GM19397 (cell line): ENCODE results near the gene DNAAF8.

Source experiments
- ATAC-seq: cut with Tn5 transposase; IDR thresholded peaks from one replicate; pipeline ENCODE4 v1.9.1; 2021; ENCODE audit warnings: mild to moderate bottlenecking, moderate library complexity; ENCODE audit not compliant: unreplicated experiment

Gene DNAAF8

DNA sequence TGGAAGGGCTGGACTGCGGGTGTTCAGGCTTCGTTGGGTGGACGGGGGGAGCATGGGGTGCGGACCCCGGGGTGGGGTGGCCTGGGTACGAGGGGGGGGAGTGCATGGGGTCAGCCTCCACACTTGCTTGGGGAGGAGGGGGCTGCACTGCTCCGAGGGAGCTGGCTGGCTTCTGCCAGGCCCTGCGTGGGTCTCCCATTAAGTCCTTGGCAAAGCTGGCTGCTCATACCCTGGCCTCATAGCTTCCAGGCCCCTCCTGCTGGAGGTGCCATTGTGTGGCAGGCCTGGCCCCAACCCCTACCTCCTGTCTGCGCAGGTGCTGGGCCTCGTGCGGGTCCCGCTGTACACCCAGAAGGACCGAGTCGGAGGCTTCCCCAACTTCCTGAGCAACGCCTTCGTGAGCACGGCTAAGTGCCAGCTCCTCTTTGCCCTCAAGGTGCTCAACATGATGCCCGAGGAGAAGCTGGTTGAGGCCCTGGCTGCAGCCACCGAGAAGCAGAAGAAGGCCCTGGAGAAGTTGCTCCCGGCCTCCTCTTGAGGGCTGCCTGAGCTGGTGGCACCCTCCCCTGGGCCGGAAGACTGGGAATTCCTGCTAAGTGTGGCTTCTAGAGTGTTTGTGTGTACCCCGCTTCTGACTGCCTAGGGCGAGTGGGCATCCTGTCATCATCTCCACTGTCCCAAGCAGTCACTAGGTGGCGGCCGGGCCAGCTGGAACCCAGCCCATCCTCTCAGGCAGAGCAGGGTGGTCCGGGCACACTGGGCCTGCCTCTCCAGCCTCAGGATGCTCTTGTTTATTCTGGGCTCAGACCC is 39.5 kb upstream of the DNAAF8 start:
- ATAC-seq, result no peak

DNA sequence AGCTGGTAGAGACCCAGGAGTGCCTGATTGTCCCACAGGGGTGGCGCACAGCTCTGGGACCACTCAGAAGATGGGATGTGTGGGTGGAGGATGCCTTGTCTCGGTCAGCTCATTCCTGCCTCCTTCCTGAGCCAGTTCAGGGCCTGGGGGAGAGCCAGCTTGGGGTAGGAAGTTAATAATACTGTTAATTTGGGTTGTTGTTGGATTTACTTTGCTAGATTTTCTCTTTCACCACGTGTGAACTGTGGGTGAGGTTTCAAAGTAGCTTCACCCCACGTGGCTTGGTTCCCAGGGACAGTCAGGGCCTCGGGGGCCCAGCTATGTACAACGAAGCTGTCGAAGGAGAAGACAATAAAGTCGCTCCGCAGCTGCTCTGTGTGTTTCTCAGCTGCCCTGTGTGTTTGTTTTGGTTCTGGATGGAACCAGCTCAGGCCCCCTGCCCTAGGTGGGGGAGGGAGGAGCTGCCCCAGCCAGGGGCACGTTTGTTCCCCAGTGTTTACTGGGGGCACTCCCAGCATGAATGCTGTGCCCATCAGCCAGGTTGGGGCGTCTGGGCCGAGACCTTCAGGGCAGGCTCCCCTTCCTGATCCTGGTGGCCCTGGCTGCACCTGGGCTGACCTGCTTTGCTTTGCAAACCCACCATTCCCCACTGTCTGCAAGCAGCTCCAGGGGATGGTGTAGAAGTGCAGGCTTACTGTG is 38.7 kb upstream of the DNAAF8 start:
- no peak for ATAC-seq

DNA sequence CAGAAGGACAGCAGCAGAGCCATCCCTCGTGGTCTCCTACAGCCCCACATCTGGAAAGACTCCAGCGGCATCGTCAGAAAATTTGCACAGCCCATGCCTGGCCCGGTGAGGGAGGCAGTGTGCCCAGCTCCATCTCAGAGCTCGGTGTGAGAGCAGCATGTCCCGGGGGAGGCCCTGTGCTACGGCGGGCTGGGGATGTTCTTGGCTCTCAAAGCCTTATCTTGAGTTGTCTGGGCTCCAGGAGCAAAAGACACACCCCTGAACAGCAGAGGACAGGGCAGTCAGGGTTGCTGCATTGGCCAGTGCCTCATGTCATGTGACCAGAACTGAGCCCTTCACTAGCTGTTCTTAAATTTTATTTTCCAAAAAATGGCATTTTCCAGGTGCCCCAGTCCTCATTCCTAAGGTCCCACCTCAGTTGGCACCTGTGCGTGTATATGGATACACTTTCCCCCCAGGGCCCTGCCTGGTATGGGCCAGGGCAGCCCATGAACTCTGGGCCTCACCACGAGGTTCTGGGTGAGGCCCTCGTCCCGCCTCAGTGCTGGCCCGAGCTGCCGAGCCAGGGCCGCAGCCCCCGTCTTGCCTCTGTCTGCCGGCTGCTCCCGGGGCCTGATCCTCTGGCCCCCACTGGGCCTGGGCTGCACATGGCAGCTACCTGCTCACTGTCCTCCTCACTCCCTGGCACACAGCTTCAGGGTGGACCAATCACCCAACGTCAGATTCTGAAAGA is 38.0 kb upstream of the DNAAF8 start:
- no peak for ATAC-seq

DNA sequence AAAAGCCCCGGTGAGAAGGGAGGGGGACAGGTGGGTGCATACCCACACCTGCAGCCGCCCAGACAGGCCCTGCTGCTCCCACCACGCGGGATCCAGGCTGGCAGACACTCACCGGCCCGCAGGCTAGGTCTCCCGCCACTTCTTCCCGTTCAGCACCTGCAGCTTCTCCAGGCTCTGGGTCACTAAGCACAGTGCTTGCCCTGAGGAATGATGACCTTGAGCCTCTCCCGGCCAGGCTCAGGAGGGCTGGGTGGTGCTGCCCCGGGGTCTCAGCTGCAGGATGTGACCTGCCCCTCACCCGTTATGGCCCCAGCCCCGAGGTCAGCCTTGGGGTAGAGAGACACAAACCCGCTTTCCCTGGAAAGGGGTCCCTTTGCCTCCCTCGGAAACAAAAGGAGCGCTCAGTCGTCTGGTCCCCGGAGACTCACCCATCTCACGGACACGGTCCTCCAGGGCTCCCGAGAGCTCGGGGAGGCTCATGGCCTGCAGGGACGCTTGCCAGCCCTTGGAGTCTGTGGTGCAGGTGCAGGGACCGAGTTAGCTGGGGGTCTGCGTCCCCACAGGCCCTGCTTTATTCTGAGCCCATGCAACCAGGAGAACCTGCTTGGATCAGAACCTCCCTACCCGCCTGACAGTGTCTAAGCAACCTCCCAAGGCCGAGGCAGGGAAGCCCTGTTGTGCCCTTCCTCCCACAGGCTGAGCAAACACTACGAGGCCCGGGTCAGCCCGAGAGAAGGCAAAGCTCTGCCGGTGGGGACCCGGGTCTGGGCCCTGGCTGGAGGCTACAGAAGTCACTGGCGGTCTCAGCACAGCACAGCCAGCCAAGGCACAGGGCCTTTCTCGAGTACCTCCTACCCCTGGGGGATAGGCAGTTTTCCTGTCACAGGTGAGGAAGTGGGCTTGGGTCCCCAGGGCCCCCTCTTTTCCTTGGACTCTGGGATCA is 37.2 kb upstream of the DNAAF8 start:
- ATAC-seq, result no peak

DNA sequence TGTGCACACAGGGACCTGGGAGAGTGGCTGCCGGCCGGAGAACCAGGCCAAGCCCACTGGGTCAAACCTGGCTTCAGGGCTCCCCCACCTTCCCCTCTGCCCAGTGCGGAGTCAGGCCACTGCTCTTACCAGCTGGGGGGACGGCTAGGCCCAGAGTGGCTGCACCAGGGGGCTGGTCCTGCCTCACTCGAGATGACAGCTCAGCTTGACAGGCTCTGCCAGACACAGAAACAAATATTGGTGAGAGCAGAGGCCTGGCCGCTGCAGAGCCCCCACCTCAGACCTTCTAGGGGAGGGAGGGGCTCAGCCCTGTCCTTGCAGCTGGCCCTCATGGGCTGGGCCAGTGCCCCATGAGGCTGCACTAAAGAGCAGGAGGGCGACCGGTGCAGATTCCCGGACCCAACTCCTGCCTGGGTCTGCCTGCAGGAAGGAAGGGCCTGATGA is 36.5 kb upstream of the DNAAF8 start:
- ATAC-seq, result no peak

DNA sequence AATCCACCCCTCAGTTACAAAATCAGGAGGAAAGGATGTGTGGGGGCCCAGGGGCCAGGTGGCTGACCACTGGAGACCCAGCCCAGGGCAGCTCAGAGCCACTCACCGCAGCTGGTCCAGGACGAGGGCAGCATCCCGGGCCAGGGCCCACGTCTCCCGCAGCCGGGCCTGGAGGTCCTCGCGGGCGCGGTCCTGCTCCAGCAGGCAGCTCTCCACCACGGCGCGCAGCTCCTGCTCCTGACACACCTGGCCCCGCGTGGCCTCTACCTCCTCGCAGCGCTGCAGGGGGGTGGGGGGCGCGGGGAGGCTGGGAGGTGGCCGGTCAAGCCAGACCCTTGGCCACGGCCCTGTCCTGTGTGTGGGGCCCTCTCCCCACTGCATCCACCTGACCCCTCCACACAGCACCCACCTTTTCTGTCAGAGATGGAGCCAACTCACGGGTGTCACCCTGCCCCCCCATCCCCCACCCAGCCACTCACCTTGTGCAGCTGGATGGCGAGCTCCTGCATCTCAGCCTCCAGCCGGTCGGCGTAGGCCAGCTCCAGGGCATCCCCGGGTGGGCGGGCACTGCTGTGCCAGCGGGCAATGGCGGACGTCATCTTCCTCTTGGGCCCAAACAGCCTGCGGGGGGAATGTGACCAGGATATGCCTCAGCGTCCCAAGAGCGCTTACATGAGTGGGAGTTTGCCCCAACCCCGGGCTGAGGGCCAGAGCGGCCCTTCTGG is 35.9 kb upstream of the DNAAF8 start:
- no peak for ATAC-seq

DNA sequence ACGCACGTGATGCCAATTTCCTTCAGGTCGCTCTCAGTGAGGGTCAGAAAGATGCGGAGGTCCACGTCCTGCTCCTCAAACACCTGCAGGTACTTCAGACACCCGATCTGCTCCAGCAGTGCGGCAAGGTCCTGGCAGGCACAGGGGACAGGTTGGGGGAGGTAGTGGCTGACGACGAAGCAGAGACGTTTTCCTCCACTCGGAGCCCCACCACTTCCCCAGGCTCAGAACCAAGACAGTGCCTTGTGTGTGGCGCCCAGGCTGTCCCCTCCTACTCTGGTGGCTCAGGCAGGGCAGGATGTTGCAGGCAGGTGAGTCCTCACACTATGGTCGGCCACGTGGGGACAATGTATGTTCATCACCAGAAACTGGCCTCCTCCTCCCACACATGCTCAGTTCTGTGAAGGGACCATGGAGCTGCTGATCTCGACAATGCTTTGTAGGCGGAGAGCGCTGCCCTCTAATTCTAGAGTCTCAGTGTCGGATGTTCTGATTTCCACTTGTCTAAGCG is 35.2 kb upstream of the DNAAF8 start:
- no peak for ATAC-seq

DNA sequence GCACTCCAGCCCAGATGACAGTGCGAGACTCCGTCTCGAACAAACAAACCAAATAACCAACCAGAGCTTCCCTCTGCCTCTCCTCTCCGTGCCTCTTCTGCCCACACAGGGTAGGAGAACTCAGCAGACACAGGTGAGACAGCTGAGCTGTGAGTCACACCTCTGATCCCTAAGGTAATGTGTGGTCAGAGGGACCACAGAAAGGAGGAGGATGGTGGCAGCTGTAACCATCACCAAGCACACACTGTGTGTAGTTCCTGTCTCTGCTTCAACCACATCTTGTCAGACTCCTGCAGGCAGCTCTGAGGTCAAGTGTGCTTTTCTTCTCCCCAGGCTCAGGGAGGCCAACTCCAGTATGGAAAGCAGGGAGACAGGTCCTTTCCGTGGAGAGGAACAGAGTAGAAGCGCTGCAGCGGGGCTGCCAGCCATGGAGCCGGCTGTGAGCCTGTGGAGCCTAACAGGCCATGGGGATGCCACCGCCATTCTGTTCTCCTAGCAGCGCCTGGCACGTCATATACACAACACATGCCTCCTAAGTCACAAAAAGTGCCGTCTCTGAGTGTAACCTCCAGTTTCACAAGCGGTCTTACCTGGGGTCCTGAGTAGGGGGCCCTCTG is 33.8 kb upstream of the DNAAF8 start:
- ATAC-seq, result no peak

DNA sequence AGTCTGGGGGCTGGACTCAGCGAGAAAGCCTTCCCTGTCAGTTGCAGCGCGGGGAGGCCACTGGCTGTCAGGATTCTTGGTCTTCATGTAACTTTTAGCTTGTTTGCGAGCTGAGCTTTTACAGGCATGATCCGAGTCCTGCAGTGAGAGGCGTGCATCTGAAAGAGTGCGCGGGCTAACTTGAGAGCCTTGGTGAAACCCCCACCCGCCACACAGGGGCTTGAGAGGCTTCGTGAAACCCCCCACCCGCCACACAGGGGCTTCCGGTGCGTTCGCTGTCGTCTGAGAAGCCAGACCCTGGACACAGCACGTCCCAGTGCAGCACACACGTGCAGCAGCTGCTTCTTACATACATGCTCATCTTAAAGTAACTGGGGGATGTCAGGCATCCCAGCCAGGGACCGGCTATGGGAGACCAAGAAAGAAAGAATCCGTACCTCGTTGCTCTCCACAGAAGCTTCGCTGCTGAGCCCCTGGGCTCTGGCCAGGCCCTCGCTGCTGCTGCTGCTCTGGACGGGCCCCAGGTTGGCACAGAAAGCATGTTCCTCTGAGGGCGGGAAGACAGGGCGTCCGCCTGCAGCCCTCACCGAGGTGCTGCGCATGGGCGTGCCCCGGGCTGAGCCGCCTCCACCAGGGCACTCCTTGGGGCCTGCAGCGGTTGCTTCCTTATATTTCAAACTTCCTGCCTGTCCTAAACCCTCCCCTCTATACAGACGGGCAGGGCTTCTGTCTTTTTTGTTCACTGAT is 33.2 kb upstream of the DNAAF8 start:
- ATAC-seq, result no peak

DNA sequence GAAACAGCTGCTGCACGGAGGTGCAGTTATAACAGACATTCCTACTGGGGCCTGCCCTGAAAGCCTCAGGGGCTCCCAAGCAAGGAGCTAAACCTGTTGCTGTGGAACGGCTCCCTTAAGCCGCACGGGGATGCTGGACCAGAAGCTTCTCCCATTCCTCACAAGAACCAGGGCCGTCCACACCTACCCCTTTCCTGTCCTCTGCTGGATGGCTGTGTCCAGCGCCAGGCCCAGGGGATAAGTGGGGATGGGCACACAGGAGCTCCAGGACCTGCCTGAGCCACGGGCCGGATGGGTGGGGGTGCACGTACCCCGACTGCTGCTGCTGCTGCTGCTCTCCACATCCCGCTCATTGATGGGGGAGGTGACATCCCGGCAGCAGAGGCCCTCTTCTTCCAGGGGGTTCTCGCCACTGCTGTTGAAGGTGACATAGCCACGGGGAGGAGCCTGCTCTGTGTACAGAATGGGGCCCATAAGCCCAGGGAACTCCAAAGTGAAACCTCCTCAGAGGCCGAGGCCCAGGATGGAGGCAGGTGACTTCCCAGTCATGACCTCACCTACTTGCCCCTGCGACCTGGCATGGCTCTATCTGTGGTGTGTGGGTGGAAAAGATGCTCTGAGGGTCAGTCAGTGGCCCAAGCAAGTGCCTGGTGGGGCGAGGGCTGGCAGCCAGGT is 32.4 kb upstream of the DNAAF8 start:
- no peak for ATAC-seq

DNA sequence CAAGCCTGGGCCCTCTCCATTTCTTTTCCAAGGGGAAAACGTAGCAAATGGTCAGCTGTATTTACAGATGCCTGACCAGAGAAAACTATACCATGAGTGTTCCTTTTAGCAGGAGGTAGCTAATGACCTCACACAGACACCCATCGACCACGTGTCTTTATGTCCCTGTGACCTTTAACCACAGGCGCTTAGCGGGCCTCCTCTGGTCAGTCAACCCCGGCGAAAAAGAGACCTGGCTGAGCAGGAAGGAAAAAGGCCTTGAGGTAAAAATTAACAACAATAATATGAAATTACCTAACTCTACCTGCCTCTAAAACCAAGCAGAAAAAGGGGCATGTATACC is 31.9 kb upstream of the DNAAF8 start:
- no peak for ATAC-seq

DNA sequence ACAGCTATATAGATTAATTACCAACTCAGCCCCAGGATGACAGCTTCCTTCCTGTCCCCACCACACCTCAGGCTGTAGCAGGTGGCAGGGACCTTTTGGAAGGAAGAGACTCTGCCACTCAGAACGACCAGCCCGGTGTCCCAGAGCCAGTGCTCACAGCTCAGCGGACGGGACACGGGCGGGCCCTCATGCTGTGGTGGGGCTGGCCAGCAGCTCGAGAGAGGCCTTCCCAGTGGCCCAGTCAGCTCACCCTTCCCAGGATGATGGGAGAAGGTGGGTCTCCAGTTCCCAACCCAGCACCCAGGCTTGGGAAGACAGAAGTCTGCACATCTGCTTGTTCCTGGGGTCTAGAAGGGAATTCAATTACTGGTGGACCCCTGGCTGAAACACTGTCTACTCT is 30.4 kb upstream of the DNAAF8 start:
- no peak for ATAC-seq

DNA sequence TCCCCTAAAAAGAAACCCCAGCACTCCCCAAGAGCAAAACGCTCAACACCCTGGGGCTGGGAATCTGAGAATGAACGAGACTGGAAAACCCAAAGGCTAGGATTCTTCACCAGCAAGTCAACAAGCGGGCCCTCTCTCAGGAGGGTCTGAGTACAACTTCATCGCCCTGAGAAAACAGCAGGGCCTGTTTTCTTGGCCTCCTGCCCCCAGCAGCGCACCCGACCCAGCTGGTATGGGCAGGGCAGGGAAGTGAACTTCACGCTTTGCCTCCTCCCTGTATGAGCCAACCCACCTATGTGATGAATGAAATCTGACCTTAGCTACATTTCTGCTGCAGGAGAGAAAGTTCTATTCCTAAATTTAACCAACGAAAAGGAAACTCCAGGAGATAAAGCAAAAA is 29.8 kb upstream of the DNAAF8 start:
- ATAC-seq, result no peak

DNA sequence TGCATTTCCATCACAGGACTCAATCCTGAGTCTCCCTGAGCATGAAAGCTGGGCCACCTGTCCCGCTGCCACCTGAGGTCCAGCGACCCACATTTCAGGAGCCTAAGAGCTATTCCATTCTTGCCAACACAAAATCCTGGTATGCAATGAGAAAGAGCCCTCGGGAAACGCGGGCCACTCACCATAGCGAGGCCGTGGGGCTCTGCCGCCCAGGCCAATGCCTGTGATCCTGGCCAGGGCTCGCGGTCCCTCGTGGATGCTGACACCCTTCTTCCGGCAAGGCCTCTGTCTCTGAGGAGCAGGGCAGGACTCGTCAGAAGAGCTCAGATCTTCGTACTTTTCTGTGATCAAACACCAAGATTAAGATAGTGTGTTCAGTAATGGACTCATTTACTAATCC is 29.4 kb upstream of the DNAAF8 start:
- no peak for ATAC-seq

DNA sequence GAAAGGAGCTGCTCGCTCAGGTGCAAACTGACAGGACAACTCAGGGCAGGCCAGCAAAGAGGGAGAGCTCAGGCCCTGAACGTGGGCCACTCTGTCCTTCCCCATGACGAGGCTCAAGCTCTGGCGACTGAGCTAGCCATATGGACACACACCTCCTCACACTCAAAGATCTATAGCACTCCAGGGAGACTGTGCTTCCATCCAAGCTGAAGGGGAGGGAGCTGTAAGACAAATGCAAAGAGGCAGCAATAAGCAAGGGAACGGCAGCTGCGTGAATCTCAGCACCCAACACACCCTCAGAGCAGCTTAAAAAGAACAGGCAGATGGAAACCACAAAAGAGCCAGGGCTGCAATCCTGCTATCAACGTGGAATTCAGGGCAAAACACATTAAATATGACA is 27.5 kb upstream of the DNAAF8 start:
- no peak for ATAC-seq

DNA sequence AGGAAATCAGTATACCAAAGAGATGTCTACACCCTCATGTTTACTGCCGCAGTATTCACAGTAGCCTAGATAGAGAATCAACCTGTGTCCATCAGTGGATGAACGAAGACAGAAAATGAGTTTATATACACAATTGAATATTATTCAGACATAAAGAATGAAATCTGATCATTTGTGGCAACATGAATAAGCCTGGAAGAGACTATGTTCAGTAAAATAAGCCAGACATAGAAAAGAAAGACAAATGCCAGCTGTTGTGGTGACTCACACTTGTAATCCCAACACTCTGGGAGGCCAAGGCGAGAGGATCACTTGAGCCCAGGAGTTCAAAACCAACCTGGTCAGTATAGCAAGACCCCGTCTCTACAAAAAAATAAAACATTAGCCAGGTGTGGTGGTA is 24.9 kb upstream of the DNAAF8 start:
- no peak for ATAC-seq

DNA sequence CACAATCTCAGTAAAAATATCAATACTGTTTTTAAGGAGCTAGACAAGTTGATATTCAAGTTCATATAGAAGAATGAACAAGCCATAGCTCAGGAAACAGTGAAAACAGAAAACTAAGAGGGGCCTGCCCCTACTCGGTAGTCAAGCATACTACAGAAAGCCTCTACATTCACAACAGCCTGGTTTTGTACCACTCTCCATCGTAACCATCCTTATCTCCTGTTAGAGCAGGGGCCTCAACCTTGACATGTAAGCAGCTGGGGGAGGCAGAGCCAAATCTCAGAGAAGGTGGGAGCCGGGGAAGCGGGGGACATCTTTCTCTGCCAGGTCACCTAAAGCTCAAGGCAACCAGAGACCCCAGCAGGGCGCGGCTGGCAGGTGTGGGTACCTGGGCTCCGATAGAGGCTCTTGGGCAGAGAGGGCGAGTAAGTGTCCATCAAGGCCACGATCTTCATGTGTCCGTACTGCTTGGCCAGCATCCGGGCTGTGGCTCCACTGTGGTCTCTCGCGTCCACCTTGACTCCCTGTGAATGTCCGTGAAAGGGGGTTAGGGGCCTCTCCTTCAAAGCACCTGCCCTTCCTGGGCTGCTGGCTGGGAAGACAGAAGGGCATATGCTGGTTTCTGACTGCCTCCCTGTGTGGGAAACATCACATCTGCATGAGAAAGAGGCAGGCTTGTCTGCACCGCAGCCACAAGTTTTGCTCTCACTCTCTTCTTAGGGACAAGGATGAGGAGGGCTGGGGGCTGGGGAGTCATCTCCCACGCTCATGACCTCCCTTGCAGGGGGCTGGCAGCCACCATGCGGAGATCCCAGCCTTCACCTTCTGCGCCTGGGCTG is 20.5 kb upstream of the DNAAF8 start:
- ATAC-seq, result no peak
